ENCODE results near the gene SH2D4B.

DNA sequence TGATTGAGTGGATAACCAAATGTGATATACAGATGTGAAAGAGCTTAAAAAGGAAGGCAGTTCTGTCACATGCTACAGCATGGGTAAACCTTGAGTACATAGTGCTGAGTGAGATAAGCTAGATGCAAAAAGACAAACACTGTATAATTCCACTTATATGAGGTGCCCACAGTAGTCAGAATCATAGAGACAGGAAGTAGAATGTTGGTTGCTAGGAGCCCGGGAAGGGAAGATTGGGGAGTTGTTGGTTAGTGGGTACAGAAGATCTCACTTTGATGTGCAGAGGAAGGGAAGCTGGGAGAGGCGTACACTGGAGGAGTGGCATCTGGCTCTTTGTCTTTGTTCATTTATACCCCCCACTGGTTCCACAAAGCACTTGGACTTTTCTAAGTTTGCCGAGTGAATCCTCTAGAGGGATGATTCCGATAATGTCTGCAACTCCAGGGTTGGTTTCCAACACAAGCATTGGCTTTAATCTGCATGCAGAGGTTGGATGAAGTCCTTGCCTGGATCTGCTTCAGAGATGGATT, 44.1 kb upstream of the SH2D4B start:
- TF ChIP-seq CTCF (IDR thresholded peaks at IDR 0.05 in 2 of 3, conservative IDR thresholded peaks at IDR 0.05 in 1 of 3; ENCODE audit: borderline replicate concordance in 1 of 3, insufficient read depth in 1 of 3, low read depth in 2 of 3, low read length in 2 of 3) (no peak), RAD21 (IDR thresholded peaks at IDR 0.05; ENCODE audit: low read depth) (no peak), SRF (IDR thresholded peaks at IDR 0.05; ENCODE audit: low read depth) (no peak), POLR2A (IDR thresholded peaks at IDR 0.05; ENCODE audit: borderline replicate concordance, extremely low read depth, insufficient read depth, insufficient read length) (no peak)
- TF ChIP-seq, protein P1, sequence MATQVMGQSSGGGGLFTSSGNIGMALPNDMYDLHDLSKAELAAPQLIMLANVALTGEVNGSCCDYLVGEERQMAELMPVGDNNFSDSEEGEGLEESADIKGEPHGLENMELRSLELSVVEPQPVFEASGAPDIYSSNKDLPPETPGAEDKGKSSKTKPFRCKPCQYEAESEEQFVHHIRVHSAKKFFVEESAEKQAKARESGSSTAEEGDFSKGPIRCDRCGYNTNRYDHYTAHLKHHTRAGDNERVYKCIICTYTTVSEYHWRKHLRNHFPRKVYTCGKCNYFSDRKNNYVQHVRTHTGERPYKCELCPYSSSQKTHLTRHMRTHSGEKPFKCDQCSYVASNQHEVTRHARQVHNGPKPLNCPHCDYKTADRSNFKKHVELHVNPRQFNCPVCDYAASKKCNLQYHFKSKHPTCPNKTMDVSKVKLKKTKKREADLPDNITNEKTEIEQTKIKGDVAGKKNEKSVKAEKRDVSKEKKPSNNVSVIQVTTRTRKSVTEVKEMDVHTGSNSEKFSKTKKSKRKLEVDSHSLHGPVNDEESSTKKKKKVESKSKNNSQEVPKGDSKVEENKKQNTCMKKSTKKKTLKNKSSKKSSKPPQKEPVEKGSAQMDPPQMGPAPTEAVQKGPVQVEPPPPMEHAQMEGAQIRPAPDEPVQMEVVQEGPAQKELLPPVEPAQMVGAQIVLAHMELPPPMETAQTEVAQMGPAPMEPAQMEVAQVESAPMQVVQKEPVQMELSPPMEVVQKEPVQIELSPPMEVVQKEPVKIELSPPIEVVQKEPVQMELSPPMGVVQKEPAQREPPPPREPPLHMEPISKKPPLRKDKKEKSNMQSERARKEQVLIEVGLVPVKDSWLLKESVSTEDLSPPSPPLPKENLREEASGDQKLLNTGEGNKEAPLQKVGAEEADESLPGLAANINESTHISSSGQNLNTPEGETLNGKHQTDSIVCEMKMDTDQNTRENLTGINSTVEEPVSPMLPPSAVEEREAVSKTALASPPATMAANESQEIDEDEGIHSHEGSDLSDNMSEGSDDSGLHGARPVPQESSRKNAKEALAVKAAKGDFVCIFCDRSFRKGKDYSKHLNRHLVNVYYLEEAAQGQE (IDR thresholded peaks at IDR 0.05; ENCODE audit: low read depth): no peak
- TF ChIP-seq, protein P2, sequence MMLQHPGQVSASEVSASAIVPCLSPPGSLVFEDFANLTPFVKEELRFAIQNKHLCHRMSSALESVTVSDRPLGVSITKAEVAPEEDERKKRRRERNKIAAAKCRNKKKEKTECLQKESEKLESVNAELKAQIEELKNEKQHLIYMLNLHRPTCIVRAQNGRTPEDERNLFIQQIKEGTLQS (IDR thresholded peaks at IDR 0.05): no peak
